ENCODE data around the gene TCF19.

- TF ChIP-seq CTCF (IDR thresholded peaks at IDR 0.05): no peak
- no peak for TF ChIP-seq POLR2A (IDR thresholded peaks at IDR 0.05)
- TF ChIP-seq EP300 (IDR thresholded peaks at IDR 0.05): no peak
Measured at GRCh38 chr6:31203345-31203979, 45.1 kb downstream of the TCF19 start.

Data from upper lobe of left lung (tissue), 4 donors.